ENCODE data around the gene TMEM108. TPM values are rescaled to one million over a fixed set of nuclear protein-coding genes. Genes with fewer than 3 reads are reported as not detected.

The TMEM108 gene
- total and polyA plus RNA-seq, 2 experiments from 2014 or later, result 7.4 to 15.3 TPM

GRCh38 chr3:133412183-133413132 is 374.3 kb downstream of the TMEM108 start (continued):
- TF ChIP-seq, protein P1, sequence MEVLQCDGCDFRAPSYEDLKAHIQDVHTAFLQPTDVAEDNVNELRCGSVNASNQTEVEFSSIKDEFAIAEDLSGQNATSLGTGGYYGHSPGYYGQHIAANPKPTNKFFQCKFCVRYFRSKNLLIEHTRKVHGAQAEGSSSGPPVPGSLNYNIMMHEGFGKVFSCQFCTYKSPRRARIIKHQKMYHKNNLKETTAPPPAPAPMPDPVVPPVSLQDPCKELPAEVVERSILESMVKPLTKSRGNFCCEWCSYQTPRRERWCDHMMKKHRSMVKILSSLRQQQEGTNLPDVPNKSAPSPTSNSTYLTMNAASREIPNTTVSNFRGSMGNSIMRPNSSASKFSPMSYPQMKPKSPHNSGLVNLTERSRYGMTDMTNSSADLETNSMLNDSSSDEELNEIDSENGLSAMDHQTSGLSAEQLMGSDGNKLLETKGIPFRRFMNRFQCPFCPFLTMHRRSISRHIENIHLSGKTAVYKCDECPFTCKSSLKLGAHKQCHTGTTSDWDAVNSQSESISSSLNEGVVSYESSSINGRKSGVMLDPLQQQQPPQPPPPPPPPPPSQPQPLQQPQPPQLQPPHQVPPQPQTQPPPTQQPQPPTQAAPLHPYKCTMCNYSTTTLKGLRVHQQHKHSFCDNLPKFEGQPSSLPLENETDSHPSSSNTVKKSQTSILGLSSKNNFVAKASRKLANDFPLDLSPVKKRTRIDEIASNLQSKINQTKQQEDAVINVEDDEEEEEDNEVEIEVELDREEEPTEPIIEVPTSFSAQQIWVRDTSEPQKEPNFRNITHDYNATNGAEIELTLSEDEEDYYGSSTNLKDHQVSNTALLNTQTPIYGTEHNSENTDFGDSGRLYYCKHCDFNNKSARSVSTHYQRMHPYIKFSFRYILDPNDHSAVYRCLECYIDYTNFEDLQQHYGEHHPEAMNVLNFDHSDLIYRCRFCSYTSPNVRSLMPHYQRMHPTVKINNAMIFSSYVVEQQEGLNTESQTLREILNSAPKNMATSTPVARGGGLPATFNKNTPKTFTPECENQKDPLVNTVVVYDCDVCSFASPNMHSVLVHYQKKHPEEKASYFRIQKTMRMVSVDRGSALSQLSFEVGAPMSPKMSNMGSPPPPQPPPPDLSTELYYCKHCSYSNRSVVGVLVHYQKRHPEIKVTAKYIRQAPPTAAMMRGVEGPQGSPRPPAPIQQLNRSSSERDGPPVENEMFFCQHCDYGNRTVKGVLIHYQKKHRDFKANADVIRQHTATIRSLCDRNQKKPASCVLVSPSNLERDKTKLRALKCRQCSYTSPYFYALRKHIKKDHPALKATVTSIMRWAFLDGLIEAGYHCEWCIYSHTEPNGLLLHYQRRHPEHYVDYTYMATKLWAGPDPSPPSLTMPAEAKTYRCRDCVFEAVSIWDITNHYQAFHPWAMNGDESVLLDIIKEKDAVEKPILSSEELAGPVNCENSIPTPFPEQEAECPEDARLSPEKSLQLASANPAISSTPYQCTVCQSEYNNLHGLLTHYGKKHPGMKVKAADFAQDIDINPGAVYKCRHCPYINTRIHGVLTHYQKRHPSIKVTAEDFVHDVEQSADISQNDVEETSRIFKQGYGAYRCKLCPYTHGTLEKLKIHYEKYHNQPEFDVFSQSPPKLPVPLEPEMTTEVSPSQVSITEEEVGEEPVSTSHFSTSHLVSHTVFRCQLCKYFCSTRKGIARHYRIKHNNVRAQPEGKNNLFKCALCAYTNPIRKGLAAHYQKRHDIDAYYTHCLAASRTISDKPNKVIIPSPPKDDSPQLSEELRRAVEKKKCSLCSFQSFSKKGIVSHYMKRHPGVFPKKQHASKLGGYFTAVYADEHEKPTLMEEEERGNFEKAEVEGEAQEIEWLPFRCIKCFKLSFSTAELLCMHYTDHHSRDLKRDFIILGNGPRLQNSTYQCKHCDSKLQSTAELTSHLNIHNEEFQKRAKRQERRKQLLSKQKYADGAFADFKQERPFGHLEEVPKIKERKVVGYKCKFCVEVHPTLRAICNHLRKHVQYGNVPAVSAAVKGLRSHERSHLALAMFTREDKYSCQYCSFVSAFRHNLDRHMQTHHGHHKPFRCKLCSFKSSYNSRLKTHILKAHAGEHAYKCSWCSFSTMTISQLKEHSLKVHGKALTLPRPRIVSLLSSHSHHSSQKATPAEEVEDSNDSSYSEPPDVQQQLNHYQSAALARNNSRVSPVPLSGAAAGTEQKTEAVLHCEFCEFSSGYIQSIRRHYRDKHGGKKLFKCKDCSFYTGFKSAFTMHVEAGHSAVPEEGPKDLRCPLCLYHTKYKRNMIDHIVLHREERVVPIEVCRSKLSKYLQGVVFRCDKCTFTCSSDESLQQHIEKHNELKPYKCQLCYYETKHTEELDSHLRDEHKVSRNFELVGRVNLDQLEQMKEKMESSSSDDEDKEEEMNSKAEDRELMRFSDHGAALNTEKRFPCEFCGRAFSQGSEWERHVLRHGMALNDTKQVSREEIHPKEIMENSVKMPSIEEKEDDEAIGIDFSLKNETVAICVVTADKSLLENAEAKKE (CRISPR knock-in tag; IDR thresholded peaks at IDR 0.05), result no peak
- no peak for TF ChIP-seq EZH2phosphoT487 (IDR thresholded peaks at IDR 0.05; ENCODE audit: unreplicated experiment)
- no peak for TF ChIP-seq STAT1 (IDR thresholded peaks at IDR 0.05; ENCODE audit: unreplicated experiment)
- no peak for TF ChIP-seq CREB1 (CRISPR knock-in tag; IDR thresholded peaks at IDR 0.05; ENCODE audit: low read depth)
- TF ChIP-seq NANOG (IDR thresholded peaks at IDR 0.05; ENCODE audit: borderline replicate concordance), result no peak
- no peak for TF ChIP-seq JUNB (IDR thresholded peaks at IDR 0.05; ENCODE audit: unreplicated experiment)

- Histone ChIP-seq H3F3A (replicated peaks; ENCODE audit: low read depth) (no peaks in the 10 kb centered on the region), H3K27ac (ENCODE audit: low read depth) (no peak overlapping the region), H3K4me1 (ENCODE audit: insufficient read depth) (no peaks in the 10 kb centered on the region), H2AFZ (peak overlapping the region; percentile 92), H4K20me1 (replicated peaks; ENCODE audit: insufficient read depth) (no peaks in the 10 kb centered on the region), H3K27me3 (ENCODE audit: insufficient read depth) (no peaks in the 10 kb centered on the region), H3K79me2 (replicated peaks; ENCODE audit: insufficient read depth) (no peaks in the 10 kb centered on the region), H3K4me2 (no peak overlapping the region), H3K9me2 (ENCODE audit: insufficient read depth) (no peaks in the 10 kb centered on the region), H3K4me3 (no peak overlapping the region), H3K36me3 (ENCODE audit: insufficient read depth) (no peaks in the 10 kb centered on the region)
- Mint-ChIP-seq H3K4me3 (no peak overlapping the region), H3K27ac (no peak overlapping the region), H3K36me3 (ENCODE audit: low read depth) (no peaks in the 10 kb centered on the region), H3K27me3 (ENCODE audit: insufficient read depth, low read depth, poor library complexity) (peaks cover 2% of the 10 kb centered on the region), H3K4me1 (no peaks in the 10 kb centered on the region), H3K9me3 (peaks cover 3% of the 10 kb centered on the region; the same call in 2 of the 3 replicates)
- DNase-seq (ENCODE audit: low spot score), result no peak
- ATAC-seq, result peak; percentile 45; the same call in 2 of the 3 replicates
- TF ChIP-seq, protein P2, sequence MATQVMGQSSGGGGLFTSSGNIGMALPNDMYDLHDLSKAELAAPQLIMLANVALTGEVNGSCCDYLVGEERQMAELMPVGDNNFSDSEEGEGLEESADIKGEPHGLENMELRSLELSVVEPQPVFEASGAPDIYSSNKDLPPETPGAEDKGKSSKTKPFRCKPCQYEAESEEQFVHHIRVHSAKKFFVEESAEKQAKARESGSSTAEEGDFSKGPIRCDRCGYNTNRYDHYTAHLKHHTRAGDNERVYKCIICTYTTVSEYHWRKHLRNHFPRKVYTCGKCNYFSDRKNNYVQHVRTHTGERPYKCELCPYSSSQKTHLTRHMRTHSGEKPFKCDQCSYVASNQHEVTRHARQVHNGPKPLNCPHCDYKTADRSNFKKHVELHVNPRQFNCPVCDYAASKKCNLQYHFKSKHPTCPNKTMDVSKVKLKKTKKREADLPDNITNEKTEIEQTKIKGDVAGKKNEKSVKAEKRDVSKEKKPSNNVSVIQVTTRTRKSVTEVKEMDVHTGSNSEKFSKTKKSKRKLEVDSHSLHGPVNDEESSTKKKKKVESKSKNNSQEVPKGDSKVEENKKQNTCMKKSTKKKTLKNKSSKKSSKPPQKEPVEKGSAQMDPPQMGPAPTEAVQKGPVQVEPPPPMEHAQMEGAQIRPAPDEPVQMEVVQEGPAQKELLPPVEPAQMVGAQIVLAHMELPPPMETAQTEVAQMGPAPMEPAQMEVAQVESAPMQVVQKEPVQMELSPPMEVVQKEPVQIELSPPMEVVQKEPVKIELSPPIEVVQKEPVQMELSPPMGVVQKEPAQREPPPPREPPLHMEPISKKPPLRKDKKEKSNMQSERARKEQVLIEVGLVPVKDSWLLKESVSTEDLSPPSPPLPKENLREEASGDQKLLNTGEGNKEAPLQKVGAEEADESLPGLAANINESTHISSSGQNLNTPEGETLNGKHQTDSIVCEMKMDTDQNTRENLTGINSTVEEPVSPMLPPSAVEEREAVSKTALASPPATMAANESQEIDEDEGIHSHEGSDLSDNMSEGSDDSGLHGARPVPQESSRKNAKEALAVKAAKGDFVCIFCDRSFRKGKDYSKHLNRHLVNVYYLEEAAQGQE (IDR thresholded peaks at IDR 0.05; ENCODE audit: unreplicated experiment), result no peak
- TF ChIP-seq EZH2phosphoT487 (IDR thresholded peaks at IDR 0.05; ENCODE audit: unreplicated experiment) (no peak), NANOG (IDR thresholded peaks at IDR 0.05; ENCODE audit: borderline replicate concordance) (no peak), POLR2AphosphoS5 (IDR thresholded peaks at IDR 0.05; ENCODE audit: low read depth) (no peak), JUNB (IDR thresholded peaks at IDR 0.05; ENCODE audit: unreplicated experiment) (no peak), STAT1 (IDR thresholded peaks at IDR 0.05; ENCODE audit: unreplicated experiment) (no peak), CREB1 (CRISPR knock-in tag; IDR thresholded peaks at IDR 0.05; ENCODE audit: low read depth) (no peak), ZNF331 (CRISPR knock-in tag; IDR thresholded peaks at IDR 0.05; ENCODE audit: low read depth) (no peak)
- TF ChIP-seq, protein P3, sequence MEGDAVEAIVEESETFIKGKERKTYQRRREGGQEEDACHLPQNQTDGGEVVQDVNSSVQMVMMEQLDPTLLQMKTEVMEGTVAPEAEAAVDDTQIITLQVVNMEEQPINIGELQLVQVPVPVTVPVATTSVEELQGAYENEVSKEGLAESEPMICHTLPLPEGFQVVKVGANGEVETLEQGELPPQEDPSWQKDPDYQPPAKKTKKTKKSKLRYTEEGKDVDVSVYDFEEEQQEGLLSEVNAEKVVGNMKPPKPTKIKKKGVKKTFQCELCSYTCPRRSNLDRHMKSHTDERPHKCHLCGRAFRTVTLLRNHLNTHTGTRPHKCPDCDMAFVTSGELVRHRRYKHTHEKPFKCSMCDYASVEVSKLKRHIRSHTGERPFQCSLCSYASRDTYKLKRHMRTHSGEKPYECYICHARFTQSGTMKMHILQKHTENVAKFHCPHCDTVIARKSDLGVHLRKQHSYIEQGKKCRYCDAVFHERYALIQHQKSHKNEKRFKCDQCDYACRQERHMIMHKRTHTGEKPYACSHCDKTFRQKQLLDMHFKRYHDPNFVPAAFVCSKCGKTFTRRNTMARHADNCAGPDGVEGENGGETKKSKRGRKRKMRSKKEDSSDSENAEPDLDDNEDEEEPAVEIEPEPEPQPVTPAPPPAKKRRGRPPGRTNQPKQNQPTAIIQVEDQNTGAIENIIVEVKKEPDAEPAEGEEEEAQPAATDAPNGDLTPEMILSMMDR (conservative IDR thresholded peaks at IDR 0.05; ENCODE audit: low read depth in 2 of 2), result no peak
These were observed 375.2 kb downstream of the TMEM108 start for GRCh38 chr3:133413161-133414020.
